ENCODE measurements around the gene ASS1. TPM values are rescaled to one million over a fixed set of nuclear protein-coding genes. Genes with fewer than 3 reads are reported as not detected.

ASS1 gene
- total RNA-seq, 1 donor from 2014 or later = 29.1 TPM

DNA sequence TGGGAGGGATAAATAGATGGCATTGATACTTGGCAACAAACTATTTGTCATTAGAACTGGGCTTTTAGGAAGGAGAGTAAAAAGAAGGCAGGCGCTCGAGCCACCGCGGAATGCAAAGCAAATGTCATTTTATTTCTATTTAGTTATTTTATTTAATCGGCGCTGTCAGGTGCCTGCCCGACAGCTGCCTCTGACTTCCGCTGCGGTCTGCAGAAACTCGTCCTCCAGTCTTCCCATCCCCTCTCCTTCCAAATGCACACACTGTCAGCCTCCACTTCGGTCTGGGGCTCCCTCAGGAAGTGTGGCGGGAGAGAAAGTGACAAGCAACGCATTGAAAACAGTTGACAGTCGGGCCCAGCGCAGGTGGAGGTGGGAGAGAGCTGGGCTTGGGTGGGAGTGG lies 29.3 kb downstream of the ASS1 start:
- no peak overlapping the region for H3K4me3 Mint-ChIP-seq
- no peaks in the 10 kb centered on the region for H3K9me3 Mint-ChIP-seq

DNA sequence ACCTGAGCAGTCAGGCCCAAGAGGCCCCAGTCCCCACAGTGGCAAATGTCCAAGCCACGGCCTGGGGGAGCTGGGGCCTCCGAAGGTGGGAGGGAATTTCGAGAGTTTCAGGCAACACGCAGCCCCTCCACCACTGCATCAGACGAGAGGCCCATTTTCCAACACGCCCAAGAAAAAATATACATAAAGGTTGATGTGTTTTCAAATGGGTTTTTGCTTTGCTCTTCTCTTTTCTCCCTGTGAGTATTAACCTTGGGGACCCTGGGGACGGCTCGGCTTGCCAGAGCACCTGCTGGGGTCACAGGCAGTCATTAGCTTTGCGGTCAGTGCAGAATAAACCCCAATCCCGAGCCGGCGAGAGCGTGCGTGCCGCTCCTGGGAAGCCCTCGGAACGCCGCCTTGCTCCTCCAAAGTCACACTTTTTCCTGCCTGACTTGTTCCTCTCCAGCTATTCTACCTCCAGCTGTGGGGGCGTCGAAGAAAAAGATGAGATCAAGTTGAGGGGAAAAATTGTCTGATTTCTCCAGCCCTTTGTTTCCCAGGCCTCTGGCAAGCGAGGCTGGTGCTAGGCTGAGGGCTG lies 31.5 kb downstream of the ASS1 start:
- H3K4me3 Mint-ChIP-seq = no peak overlapping the region
- H3K36me3 Mint-ChIP-seq = no peaks in the 10 kb centered on the region
- no peaks in the 10 kb centered on the region for H3K4me1 Mint-ChIP-seq (ENCODE audit: unreplicated experiment)
- DNase-seq (ENCODE audit: extremely low spot score, unreplicated experiment) = no peak
- H3K9me3 Mint-ChIP-seq = no peaks in the 10 kb centered on the region
- TF ChIP-seq, protein P1, sequence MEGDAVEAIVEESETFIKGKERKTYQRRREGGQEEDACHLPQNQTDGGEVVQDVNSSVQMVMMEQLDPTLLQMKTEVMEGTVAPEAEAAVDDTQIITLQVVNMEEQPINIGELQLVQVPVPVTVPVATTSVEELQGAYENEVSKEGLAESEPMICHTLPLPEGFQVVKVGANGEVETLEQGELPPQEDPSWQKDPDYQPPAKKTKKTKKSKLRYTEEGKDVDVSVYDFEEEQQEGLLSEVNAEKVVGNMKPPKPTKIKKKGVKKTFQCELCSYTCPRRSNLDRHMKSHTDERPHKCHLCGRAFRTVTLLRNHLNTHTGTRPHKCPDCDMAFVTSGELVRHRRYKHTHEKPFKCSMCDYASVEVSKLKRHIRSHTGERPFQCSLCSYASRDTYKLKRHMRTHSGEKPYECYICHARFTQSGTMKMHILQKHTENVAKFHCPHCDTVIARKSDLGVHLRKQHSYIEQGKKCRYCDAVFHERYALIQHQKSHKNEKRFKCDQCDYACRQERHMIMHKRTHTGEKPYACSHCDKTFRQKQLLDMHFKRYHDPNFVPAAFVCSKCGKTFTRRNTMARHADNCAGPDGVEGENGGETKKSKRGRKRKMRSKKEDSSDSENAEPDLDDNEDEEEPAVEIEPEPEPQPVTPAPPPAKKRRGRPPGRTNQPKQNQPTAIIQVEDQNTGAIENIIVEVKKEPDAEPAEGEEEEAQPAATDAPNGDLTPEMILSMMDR (conservative IDR thresholded peaks at IDR 0.05) = no peak
- H3K27me3 Mint-ChIP-seq = peaks cover 15% of the 10 kb centered on the region
- H3K27ac Mint-ChIP-seq = no peak overlapping the region

More for the DNA sequence above, 29.3 kb downstream of the ASS1 start:
- TF ChIP-seq, protein P1 (conservative IDR thresholded peaks at IDR 0.05) = no peak
- H3K36me3 Mint-ChIP-seq = no peaks in the 10 kb centered on the region
- no peak overlapping the region for H3K27ac Mint-ChIP-seq
- peaks cover under 1% of the 10 kb centered on the region for H3K4me1 Mint-ChIP-seq (ENCODE audit: unreplicated experiment)
- H3K27me3 Mint-ChIP-seq = peaks cover 17% of the 10 kb centered on the region
- no peak for DNase-seq (ENCODE audit: extremely low spot score, unreplicated experiment)

DNA sequence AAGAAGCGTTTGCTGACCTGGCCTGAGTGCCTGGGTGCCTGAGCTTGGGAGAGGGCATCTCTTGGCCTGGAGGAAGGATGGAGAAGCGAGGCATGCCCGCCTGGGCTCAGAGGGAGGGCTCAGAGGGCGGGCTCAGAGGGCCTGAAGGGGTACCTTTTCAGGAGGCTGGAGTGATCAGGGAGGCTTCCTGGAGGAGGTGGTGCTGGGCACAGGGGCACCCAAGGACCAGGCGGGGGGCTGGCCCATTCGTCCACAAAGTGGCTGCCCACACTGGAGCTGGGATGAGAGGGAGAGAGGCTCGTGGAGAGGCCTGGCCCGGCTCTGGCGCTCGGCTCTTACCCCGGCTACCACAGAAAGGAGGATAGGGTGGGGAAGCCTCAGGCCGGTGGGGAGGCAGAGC lies 32.8 kb downstream of the ASS1 start:
- Mint-ChIP-seq H3K4me1 (ENCODE audit: unreplicated experiment) (peaks cover 4% of the 10 kb centered on the region), H3K27ac (no peak overlapping the region), H3K9me3 (no peaks in the 10 kb centered on the region), H3K4me3 (no peak overlapping the region), H3K36me3 (no peaks in the 10 kb centered on the region), H3K27me3 (peaks cover 13% of the 10 kb centered on the region)
- DNase-seq (ENCODE audit: extremely low spot score, unreplicated experiment) = no peak
- TF ChIP-seq, protein P1 (conservative IDR thresholded peaks at IDR 0.05) = no peak

DNA sequence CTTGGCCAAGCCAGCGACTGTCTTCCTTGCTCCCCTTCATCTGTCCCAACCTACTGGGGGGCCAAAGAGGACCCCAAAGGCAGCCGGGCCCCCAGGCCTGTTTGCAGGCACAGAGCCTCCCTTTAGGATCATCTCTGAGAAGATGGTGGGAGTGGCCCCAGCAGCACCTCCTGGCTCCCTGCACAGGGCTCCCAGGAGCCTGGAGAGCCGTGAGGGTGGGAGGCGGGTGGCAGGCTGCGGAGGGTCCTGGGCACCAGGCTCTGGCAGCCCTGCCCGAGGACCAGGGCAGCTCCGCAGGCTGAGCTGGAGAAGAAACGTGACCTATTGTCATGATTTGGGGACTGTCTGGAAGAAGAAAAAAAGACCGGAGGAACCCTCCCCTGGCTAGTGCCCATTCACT lies 33.4 kb downstream of the ASS1 start:
- H3K36me3 Mint-ChIP-seq = no peaks in the 10 kb centered on the region
- H3K4me3 Mint-ChIP-seq = no peak overlapping the region
- H3K4me1 Mint-ChIP-seq (ENCODE audit: unreplicated experiment) = peaks cover 10% of the 10 kb centered on the region
- TF ChIP-seq, protein P1 (conservative IDR thresholded peaks at IDR 0.05) = no peak
- no peaks in the 10 kb centered on the region for H3K9me3 Mint-ChIP-seq
- H3K27me3 Mint-ChIP-seq = peaks cover 19% of the 10 kb centered on the region
- DNase-seq (ENCODE audit: extremely low spot score, unreplicated experiment) = no peak
- H3K27ac Mint-ChIP-seq = no peak overlapping the region

DNA sequence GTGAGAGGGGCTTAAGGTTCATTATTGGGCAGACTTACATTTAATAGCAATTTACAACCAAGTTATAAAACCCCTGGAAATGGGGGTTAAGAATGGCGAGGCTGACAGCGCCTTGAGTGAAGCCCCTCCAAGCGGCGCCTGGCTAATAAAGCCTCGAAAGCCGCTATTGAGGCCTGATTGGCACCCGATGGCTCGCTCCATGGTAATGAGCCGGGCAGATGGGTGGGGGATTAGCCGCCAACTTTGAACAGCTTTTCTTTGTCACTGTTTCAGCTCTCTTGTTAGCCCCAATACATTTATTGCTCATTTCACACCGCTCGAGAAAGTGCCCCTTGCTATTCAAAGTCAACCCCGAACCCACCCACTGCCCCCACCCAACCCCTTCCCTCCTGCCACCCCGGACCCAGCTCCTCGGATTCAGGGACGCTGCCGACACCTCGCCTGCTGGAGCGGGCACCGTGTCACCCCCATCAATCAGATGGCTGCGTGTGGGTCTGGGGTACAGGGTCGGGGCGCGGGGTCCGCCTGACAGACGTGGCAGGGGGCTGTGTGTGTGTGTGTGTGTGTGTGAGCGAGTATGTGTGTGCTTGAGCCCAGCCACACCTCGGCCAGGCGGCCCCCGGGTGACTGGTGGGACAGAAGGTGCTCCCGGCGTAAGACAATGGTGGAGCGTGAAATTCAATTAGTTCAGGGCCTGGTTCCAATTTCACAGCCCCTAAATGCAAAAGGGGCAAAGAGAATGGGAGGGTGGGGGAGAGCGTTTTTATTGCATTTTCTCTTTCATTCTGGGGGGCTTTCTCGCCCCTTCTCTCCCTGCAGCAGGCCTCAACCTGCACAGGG lies 34.2 kb downstream of the ASS1 start:
- TF ChIP-seq, protein P1 (conservative IDR thresholded peaks at IDR 0.05) = no peak
- H3K27ac Mint-ChIP-seq = no peak overlapping the region
- peak overlapping the region; percentile 59 for H3K4me3 Mint-ChIP-seq
- H3K4me1 Mint-ChIP-seq (ENCODE audit: unreplicated experiment) = peaks cover 14% of the 10 kb centered on the region
- DNase-seq (ENCODE audit: extremely low spot score, unreplicated experiment) = no peak
- peaks cover 27% of the 10 kb centered on the region for H3K27me3 Mint-ChIP-seq
- H3K36me3 Mint-ChIP-seq = no peaks in the 10 kb centered on the region
- no peaks in the 10 kb centered on the region for H3K9me3 Mint-ChIP-seq

All from type B pancreatic cell (in vitro differentiated cells).